ENCODE measurements around the gene APBA2.
"Not testable (repeated sequence)": the region's sequence is repeated elsewhere in the genome, so short reads cannot be mapped to it uniquely, and the experiment has no call there.

APBA2 gene

DNA sequence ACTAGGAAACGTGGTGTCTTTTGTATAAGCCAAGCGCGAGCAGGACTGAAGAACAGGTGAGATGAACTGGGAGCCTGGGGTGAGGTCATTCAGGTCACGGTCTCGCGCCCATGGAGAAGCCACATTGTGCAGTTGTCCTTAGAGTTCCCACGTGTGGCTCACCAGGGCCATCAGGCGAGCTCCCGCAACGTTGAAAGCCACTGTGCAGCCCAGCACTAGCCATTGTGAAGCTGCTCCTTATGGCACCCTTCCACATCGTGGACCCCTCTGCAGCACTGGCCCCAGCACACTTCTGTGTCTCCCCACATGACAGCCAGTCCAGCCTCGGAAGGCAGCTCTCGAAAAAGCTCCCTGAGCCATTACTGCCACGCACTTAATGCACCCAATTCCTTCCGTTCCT is 7.6 kb upstream of the APBA2 start:
- no peak for DNase-seq

DNA sequence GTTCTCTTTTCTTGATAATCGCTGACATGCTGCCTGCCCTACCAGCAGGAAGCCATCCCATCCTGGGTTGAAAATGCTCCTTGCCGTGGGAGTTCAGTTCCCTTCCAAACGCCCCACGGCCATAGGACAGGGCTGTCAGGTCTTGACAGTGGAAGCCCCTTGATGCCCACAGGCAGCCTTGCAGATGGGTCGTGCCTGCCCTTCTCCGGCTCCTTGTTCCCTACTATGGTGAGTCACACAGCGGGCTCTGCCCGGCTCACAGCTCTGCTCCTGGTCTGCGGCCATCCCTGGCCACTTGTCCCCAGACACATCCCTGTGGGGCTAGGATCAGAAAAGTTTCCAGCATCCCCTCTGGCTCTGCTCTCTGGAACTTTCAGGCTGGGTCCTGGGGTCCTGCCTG is 6.2 kb upstream of the APBA2 start:
- no peak for DNase-seq

DNA sequence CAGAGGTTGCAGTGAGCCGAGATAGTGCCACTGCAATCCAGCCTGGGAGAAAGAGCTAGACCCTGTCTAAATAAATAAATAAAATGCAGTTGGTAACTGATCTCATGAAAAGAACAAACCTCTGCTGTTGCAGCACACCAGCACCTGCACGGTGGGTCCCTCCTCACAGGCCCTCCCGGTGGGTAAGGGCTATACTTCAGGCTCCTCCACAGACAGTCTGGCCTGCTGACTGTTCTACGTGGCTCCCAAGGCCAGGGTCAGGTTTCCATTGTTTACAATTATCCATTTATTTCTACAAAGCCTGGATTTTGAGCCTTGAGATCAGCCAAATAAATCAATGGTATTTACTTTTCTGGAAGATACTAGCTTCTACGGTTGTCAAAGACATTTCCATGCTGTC is 5.1 kb upstream of the APBA2 start:
- no peak for DNase-seq

DNA sequence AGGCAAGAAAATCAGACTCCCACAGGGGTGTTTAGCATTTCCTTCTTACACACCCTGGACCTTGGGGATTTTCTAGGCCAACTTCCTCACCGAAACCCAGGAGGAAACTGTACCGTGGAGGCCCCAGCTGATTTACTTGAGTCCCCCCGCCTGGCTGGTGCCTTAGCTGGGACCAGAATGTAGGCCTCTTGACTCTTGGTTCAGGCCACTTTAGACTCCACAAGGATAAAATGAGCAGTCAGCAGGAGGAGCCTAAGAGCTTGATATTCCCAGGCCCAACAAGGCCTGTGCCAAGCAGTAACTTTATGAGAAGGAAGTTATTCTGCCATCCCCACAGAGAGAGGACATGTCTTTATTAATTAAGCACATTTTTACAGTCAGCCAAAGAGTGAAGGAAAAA is 4.6 kb upstream of the APBA2 start:
- DNase-seq, result no peak

DNA sequence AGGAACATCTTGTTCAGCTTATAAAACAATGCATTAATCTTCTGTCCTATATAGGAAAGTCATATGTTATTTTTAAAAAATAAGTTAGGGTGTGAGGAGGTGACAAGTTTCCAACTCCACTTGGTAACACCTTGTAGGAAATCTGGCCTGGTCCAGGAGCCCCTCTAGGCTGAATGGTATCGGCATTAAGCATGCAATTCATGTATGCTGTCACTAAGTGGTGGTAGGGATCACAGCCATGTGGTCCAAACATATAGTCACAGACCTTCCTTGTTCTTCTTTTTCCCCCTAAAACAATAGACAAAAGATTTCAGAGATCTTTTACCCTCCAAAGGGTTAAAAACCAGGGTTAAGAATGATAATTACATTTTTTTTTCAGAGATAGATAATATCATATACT is 4.2 kb upstream of the APBA2 start:
- no peak for DNase-seq

DNA sequence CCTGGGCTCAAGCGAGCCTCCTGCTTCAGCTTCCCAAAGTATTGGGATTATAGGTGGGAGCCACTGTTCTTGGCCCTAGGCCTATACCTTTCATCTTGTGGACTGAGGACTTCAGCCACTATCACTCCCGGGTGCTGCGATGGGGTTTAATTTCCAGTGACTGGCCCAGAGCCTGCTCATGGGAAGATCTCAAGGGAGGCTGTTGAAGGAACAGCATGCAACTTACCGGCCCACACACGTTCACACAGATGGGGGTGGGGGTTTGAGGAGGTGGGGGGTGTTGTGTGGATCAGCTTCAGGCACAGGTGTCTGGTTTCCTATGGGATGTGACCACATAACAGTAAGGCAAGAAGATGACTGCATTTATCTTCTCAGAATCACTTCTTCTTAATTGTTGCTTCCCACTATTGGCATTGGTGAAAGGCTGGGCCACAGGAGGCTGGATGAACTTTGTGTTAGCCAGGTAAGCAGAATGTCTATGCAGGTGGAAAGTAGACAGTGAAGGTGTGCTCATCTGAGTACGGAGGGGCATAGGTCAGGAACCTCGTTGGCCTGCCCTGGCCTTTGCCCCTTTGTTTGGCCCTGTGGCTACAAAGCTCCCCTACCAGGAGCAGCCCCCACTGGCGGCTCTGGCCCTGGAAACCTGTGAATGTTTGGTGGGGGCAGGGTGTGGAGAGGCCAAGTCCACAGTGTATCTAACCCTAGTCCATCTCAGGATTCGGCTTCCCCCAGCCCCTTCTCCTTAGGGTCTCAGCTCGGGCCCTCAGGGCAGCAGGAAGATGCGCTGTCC is 1.4 kb upstream of the APBA2 start:
- DNase-seq, result no peak

DNA sequence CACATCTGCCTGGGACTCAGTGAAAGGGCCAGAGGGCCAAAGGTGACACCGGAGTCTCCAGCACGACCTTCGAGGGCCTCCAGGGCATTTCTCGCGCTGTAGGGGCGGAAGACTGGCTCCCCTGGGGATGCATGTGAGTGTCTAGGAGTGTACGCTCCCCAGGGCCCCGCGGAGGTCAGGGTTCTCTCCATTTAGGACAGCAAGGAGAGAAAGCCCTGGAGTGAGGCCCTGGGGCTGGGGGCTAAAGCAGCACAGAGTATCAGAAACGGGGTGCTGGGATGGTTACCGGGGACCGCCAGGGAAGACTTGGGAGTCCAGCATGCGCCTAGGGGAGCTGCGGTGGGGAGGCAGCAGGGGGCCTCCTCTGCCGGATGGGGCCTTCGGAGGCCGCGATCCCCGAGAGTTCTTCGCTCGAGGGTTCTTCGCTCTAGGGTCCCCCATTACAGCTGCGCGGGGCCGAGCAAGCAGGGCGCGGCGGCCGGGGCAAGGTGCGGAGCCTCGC is 595 bp upstream of the APBA2 start:
- DNase-seq, result no peak

DNA sequence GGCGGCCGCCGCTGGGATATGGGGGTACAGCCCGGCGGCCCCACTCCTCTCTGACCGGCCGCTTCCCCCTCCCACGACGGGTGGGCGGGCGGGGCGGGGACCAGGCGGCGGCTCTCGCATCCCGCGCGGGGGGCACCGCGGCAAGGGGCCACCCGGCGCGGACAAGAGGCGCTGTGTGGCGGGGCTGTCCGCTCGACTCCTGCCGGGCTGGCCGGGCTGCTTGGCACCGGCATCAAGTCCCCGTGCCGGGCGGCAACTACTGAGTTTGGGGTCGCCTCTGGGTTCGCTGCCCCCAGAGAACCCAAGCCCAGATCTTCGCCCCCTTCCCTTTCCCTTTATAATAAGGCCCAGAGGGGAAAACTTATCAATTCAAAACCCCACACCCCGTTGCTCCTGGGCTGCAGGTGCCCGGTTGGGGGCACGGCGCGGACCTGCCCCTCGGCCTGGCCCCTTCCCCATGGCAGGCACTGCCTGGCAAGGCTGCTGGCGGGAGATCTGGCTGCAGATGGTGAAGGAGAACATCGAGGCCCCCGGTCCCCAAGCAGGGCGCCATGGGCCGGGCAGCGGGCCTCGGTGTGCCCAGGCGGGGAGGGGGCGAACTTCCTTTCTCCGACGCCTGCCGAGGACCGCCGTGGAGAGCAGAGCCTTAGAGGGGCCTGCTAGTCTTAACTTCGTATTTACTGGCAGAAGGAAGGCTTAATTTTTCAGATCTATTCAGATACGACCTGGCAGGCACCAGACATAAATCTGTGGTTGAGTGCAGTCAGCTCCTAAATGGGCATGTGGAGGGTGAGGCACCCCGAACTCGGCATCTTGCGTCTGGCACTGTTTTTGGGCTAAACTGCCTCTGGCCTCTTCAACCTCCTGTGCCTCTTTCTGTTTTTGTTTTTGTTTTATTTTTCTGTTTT is 911 bp downstream of the APBA2 start:
- no peak for DNase-seq

DNA sequence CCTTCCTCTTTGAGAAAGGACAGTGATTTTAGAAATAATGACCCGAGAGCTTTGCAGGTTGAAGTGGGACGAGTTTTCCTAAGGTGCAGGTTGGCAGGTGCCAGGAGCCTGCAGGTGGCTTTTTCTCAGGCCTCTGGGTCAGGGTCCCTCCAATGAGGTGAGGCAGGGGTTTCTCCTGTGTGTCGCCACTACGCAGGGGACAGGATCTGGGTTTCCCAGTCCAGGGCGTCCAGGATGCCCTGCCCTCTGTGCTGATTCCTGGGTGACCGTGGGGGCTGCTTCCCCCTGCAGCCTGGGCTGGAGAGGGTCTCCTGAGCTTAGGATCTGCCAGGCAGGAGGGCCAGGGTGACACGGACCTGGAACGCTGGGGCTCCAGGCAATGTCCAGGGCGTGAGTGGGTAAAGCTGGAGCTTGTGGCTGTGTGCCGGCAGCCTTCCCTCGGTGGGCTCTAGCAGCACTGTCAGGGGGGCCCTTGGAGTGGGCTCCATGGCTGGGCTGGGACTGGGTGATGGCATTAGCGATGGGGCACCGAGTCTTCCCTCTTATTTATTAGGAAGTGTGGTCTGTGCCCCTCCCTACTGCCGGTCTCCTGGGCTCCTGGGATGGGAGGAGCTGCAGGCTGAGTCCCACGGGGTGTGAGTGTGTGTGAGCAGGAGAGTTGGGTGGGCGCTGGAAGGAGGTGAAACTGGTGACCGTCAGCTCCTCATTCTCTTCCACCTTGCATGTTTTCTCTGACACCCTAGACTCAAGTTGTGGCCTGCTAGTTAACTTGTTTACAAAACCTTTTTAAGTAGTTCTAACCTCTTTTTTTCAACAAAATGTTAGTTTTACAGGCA is 1.8 kb downstream of the APBA2 start:
- DNase-seq, result no peak

DNA sequence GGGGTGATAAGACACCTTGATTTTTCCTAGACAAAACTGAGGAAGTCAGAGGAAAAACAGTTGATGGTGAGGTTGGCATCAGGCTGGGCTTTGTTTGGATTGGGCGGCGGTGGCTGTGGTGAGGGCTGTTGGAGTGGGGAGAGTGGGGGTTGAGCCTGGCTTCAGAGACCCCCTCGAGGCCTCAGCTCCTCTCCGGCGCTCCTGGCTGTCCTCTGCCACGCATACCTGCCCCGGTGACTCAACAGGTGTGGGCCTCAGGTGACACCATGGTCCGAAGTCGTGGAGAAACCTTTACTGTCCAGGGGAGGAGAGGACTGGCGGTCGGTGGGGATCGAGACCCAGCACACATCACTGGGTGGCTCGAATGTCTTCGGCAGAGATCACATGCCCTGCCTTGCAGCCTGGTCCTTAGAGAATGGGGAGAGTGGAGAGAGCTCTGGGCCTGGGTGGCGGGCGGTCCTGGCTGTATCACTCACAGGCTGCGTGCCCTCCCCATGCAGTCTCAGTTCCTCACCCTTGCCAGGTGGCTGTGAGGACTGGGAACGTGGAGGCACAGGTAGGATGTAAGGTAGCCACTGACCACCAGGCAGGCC is 2.6 kb downstream of the APBA2 start:
- DNase-seq, result no peak

DNA sequence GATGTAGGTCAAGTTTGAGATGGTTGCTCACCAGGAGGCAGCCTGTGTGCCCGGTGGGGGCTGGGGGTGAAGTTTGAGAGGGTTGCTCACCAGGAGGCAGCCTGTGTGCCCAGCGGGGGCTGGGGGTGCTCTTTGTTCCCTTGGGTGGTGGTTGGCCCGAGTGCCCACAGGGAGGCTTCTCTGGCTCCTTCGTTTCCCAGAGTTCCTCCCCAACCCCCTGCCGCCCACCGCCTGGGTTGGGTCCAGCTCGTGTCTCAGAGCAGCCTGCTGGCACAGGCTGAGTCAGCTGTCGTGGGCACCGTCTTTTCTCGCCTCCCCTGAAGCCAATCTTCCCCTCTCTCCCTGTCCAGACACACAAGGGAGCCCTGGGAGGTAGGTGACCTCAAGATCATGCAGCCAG is 3.1 kb downstream of the APBA2 start:
- no peak for DNase-seq

DNA sequence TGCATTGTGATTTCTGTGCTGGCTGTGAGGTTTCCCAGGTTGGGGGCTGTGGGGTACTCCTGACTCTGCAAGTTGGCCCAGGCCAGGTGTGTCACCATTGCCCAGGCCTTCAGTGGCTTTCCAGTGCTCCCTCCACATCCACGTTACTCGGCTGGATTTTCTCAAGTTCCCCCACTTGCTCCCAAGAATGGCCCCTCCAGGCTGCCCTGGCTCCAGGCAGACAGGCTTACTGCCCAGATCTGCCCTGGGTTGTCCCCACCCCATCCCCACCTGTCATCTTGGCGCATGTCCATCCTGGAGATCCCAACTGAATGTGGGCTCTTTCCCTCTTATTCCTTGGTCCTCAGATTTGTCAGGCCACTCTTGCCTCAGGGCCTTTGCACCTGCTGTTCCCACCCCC is 3.6 kb downstream of the APBA2 start:
- DNase-seq, result peak in 1 of 14 donors; percentile 80

DNA sequence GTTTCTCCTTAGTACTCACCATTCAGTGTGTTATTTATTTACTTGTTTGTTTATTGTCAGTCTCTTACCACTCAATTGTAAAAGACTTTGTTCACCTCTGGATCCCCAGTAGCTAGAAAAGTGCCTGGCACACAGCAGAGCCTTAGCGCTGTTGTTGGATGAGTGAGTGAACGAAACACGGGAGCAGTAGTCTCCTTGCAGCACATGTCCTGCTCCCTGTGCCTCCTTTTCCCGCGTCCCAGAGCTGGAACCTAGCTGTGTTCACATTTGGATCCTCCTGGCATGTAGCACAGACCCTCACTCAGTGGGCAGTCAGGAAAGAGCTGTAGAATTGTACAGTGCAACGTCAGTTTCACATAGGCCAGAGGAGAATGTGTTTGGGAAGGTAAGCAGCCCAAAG is 4.1 kb downstream of the APBA2 start:
- not testable (repeated sequence) for DNase-seq

DNA sequence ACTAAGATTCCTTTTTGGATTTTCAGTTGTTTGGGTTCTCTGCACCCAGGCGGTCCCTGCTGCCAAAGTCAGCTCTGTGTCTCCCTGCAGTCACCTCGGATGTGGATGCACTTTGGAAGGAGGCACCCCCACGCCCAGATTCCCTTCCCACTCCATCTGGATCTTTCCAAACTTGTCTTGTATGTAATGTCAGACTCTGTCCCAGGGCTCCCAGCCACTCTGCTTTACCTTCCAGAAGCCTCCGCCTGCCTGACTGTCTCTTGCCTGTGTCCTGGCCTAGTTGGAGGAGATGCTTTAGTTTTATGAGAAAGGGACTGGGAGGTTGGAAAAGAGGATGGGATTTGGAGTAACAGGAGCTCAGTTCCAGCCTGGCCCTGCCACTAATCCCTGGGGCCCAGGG is 4.5 kb downstream of the APBA2 start:
- DNase-seq, result not testable (repeated sequence)

DNA sequence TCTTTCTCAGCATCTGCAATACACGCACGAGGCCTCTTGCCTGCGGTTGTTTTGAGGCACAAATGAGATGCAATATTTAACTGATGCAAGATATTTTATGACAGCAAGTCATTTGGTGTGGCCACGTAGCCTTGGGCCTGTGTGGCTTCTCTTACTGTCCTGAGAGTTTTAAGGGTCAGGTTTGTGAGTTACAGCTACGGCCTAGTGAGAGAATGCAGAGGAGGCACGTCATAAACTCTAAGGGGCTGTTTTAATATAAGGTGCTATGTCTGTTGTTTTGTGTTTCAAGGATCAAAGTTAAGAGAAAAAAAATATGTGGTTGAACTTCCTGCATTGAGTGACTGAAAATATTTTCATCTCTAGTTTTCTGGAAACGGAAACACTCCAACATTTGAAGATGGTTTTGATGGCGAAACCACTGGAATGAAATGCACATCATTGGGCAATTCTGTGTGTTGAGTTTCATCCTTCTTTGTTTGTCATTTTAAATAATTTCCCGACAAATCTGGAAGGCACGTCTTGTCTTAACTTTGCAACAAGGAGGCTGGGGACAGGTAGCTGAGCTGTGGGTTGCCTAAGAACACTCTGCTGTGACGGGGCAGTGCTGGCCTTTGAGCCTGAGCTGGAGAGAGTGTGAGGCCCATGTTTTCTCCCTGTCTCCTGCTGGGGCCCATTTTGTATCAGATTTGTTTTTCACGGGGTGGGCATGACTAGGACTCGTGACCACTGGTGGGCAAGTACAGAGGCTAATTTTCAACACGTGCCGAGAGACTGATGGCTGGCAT is 5.1 kb downstream of the APBA2 start:
- no peak for DNase-seq

DNA sequence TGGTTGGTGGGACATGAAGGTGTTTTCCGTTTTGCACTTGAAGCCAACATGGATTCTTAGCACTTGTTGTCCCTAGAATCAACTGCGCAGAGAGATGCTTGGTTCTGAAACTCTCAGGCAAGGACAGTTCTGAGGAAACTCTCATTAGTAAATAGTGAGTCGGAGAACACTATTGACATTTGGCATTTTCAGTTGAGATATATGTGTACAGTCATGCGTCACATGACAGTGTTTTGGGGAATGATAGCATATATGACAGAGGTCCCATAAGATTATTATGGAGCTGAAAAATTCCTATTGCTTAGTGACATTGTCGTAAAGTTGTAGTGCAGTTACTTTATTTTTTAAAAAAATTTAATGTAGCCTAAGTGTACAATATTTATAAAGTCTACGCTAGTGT is 5.8 kb downstream of the APBA2 start:
- no peak for DNase-seq

DNA sequence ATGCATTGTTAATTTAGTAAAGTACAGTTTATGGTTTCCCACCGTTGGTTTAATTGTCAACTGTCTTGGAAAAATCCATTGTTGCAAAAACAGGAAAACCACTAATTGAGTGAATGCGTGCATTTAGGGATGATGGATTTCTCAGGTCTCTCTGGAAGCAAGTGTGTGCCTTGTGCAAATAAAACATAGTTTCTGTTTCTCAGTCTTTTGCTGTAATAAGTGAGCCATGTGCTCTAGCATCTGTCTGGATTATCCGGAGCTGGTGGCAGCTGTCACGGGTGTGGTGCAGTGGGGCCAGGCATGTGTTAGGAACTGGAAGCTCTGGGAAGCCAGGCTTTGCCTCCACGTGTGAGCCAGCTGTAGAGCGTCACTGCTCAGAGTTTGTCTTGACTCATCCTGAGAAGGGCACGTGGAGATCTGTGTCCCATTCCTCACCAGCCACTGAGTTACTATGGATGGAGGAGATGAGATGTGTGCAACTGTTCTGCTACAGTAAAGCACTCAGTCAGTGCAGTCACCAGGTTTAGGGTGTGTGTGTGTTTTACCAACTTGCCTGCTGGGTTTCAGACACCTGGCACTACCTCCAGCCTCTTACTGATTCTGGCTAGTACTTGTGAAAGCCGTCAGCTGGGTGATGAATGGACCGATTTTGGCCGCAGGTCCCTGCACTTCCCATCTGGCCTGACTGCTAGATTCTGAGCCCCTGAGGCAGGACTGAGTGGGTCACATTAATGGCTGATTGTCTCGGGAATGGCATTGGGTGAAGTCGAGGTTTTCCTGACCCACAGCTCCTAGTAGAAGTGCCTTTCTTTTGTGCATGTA is 7.2 kb downstream of the APBA2 start:
- peak in 2 of 14 donors; percentile 28 to 84 for DNase-seq

DNA sequence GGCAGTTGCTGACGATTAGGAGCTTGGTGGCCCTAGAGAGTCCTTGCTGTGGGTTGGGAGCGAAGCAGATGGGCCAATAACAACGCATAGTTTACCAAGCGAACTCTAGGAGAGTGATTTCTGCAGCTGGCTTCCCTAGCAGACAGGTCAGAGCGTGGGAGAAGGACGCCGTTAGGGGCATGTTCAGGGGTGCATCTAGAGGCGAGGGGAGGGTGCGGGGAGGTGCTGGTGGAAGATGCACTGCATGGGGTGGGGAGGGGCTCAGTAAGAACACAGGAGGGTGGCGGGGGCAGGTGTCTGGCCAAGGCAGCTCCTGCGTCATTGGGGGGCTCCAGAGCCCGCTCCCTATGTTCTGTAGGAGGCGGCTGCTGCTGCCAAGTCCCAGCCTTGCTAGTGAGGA is 8.9 kb downstream of the APBA2 start:
- no peak for DNase-seq

DNA sequence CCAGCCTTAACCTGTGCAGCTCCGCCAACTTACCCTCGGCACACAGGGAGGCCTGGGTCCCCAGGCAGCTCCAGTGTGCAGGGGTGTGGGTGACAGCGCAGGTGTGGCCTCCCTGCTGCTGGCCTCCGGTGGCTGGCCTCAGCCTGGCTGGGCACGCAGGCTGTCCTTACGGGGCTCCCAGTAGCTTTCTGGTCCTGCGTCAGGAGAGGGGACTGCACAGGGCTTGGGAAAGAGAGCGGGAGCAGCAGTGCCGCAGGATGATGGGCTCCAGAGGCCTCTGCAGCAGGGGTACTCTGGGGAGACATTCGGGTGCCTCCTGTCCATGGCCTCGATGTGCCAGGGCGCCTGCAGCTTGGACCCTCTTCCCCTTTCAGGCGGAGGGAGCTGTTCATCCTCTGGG is 9.4 kb downstream of the APBA2 start:
- no peak for DNase-seq

DNA sequence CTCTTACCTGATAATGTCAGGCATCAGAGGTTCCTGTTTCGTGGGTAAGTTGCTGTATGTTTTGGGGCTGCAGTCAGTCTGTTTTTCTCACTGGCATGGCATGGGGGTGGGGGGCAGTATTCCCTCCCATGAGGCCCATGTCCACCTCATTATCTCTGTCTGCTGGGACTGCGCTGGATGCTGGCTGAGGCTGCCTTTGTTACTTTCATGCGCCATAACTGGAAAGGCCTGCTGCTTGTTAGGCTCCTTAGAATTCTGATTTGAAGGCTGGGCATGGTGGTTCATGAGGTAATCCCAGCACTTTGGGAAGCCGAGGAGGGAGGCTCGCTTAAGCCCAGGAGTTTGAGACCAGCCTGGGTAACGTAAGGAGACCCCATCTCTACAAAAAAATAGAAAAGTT is 9.8 kb downstream of the APBA2 start:
- no peak for DNase-seq

DNA sequence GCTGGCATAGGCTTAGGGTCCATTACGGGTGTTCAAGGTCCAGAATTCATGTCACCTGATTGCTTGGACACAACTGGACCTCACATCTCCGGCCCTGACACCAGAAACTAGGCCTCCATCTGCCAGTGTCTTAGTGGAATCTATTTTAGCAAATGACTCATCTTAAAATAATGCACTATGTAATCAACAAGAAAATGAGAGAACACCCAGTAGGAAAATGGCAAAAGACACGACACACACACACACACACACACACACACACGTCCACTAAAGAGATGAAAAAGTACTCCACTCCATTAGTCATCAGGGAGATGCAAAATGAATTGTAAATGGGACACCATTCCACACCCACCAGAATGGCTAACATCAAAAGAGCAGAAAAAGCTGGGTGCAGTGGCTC is 11.2 kb downstream of the APBA2 start:
- DNase-seq, result no peak

All from C1 segment of cervical spinal cord (tissue), 14 donors.